Mammary microvascular endothelial cell (primary cell): ENCODE data around the gene CCDC188. TPM values are rescaled to one million over a fixed set of nuclear protein-coding genes. Genes with fewer than 3 reads are reported as not detected.

Source experiments
- total RNA-seq: library from RNA; depleted of rRNA; stranded (reverse); fragments of >200 nt; gene quantifications from 2 replicates; pipeline ENCODE4 v1.2.3, GENCODE V29; 2015

Gene CCDC188
- total RNA-seq: 3.0 and 8.3 TPM in 2 replicates

GRCh38 chr22:20150381-20151275 is at the start of gene CCDC188:
Gene CCDC188 (minus strand): TSS chr22:20151055. CDS start chr22:20150986, 69 bp downstream.

GRCh38 chr22:20131597-20131858 is 19.3 kb downstream of the CCDC188 start, which contains the start of gene ZDHHC8:
Gene ZDHHC8 (plus strand): TSS chr22:20131804. CDS start chr22:20131948, 144 bp downstream.

GRCh38 chr22:20116951-20117632 is 33.8 kb downstream of the CCDC188 start, which contains the start of gene TRMT2A:
Gene TRMT2A (minus strand): TSS chr22:20117226. CDS start chr22:20116906, 320 bp downstream.

DNA sequence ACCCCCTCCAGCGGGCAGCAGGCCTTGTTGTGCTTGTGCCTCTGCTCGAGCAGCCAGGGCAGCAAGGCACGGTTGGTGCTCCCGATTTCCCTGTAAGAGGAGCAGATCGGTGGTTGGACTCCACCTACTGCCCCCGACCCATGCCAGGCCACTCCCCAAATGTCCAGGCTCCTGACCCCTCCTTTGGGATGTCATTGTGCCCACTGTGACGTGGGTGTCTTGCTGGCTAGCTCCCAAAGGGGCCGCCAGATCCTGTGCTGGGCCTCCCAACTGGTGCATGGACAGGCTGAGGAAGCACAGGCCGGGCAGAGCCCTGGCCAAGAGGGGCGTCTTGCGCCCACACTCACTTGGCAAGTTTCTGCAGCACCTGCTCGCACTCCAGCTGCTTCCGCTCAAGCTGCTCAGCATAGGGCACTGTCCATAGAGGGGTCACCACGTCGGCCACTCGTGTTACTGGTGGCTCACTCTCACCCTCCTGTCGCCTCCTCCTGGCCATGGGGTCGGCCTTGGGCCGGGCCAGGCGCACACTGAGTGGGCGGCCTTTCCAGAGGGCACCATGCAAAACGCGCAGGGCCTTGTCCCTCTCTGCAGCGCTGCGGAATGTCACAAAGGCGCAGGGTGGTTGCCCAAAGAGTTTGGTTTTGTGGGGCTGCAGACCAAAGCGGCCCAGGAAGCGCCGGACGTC is 35.0 kb downstream of the CCDC188 start, which contains the start of gene RANBP1:
TSS of gene RANBP1 (plus strand) at position 414 of the 685 bp plus-strand sequence. CDS start at position 495, 81 bp downstream.

Other genes with a start within 250 kb of the CCDC188 start
- gene COMT, start 209.3 kb downstream of the CCDC188 start, total RNA-seq: 415 and 461 TPM in 2 replicates
- 83.2 and 83.9 TPM in 2 replicates for gene TXNRD2, start 209.2 kb downstream of the CCDC188 start, total RNA-seq
- 91.8 and 101 TPM in 2 replicates for gene ARVCF, start 134.2 kb downstream of the CCDC188 start, total RNA-seq
- gene TANGO2, start 129.9 kb downstream of the CCDC188 start, total RNA-seq: 29.2 and 37.5 TPM in 2 replicates
- 18.3 and 19.0 TPM in 2 replicates for gene DGCR8, start 70.8 kb downstream of the CCDC188 start, total RNA-seq
- 521 and 558 TPM in 2 replicates for gene RANBP1, start 35.0 kb downstream of the CCDC188 start, total RNA-seq
- 42.1 and 43.6 TPM in 2 replicates for gene TRMT2A, start 33.8 kb downstream of the CCDC188 start, total RNA-seq
- gene ZDHHC8, start 19.3 kb downstream of the CCDC188 start, total RNA-seq: 32.4 and 32.6 TPM in 2 replicates
- gene RTN4R, start 117.3 kb upstream of the CCDC188 start, total RNA-seq: 0.69 and 1.4 TPM in 2 replicates
- 71.7 and 89.3 TPM in 2 replicates for gene DGCR6L, start 169.0 kb upstream of the CCDC188 start, total RNA-seq
- gene ZNF74, start 243.1 kb upstream of the CCDC188 start, total RNA-seq: 6.9 and 7.8 TPM in 2 replicates